Measurements from ENCODE around the gene SEPSECS. TPM values are rescaled to one million over a fixed set of nuclear protein-coding genes. Genes with fewer than 3 reads are reported as not detected.

The SEPSECS gene
- polyA plus RNA-seq, 1 donor (not counting 4 experiments of a cell fraction or from before 2014, with no cell fraction given): 6.6 TPM

- Histone ChIP-seq H2AFZ (ENCODE audit: control insufficient read depth, low read length) (no peak overlapping the region), H3K9ac (ENCODE audit: control insufficient read depth, extremely low read depth, insufficient read depth, low read length) (no peak overlapping the region), H3K4me3 (ENCODE audit: control insufficient read depth in 2 of 3, extremely low read depth in 1 of 3, insufficient read depth in 2 of 3, low read depth in 1 of 3, low read length in 3 of 3) (no peak overlapping the region), H3K4me2 (ENCODE audit: control insufficient read depth, extremely low read depth, insufficient read depth, low read depth, low read length) (no peak overlapping the region), H3K27me3 (ENCODE audit: control insufficient read depth, extremely low read depth, insufficient read depth, low read length) (no peaks in the 10 kb centered on the region), H3K27ac (ENCODE audit: control insufficient read depth, insufficient read depth, low read length) (no peak overlapping the region), H3K9me3 (ENCODE audit: control insufficient read depth, low read depth, low read length) (no peaks in the 10 kb centered on the region), H3K4me1 (ENCODE audit: control insufficient read depth, extremely low read depth, insufficient read depth, low read length) (peaks cover under 1% of the 10 kb centered on the region), H3K9me1 (ENCODE audit: control insufficient read depth, extremely low read depth, insufficient read depth, low read length) (no peaks in the 10 kb centered on the region), H4K20me1 (ENCODE audit: control insufficient read depth, extremely low read depth, insufficient read depth, low read length) (no peaks in the 10 kb centered on the region), H3K36me3 (ENCODE audit: control insufficient read depth in 2 of 2, extremely low read depth in 1 of 2, insufficient read depth in 2 of 2, low read length in 2 of 2) (no peaks in the 10 kb centered on the region), H3K79me2 (ENCODE audit: control insufficient read depth, insufficient read depth, low read length) (no peaks in the 10 kb centered on the region)
- no peak for TF ChIP-seq CTCF (optimal IDR thresholded peaks at IDR 0.05 in 1 of 3, IDR thresholded peaks at IDR 0.05 in 1 of 3, conservative IDR thresholded peaks at IDR 0.05 in 1 of 3; ENCODE audit: extremely low read depth in 1 of 3, insufficient read depth in 2 of 3, low read length in 3 of 3)
- TF ChIP-seq EZH2 (IDR thresholded peaks at IDR 0.05; ENCODE audit: low read length): no peak
- dilution Hi-C loops (cut with MboI; ENCODE audit: extremely low pct_ligation_motif_present, low sequenced_read_pairs): no loop called here
- no peak for DNase-seq (ENCODE audit: low read depth, low spot score)
- FAIRE-seq: no peak
Observed at GRCh38 chr4:25104591-25104990, 55.7 kb downstream of the SEPSECS start.

DNA sequence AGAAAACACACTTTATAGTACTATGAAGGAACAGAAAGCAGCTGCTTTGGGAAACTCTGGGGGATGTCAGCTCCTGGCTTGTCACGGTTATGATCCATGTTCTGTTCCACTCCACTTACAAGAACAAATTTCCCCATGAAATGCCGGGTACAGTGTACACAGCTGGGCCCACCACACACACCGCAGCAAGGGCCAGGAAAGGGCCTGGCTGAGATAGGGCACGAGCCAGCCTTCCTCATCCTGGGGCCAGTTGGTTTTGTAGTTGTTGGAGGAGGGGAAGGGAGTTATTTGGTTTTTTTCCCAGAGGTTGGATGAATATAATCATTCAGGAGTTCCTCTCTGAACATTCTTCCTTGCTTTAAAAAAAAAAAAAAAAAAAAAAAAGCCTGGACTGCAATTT, 56.8 kb downstream of the SEPSECS start:
- peaks cover 3% of the 10 kb centered on the region for H3K4me1 ChIP-seq (ENCODE audit: control insufficient read depth, extremely low read depth, insufficient read depth, low read length)
- no peak for FAIRE-seq
- TF ChIP-seq EZH2 (IDR thresholded peaks at IDR 0.05; ENCODE audit: low read length): no peak
- TF ChIP-seq CTCF (optimal IDR thresholded peaks at IDR 0.05 in 1 of 3, IDR thresholded peaks at IDR 0.05 in 1 of 3, conservative IDR thresholded peaks at IDR 0.05 in 1 of 3; ENCODE audit: extremely low read depth in 1 of 3, insufficient read depth in 2 of 3, low read length in 3 of 3): no peak

More for the DNA sequence above, 56.8 kb downstream of the SEPSECS start:
- Histone ChIP-seq H3K27me3 (ENCODE audit: control insufficient read depth, extremely low read depth, insufficient read depth, low read length) (no peaks in the 10 kb centered on the region), H3K4me2 (ENCODE audit: control insufficient read depth, extremely low read depth, insufficient read depth, low read depth, low read length) (no peak overlapping the region), H3K27ac (ENCODE audit: control insufficient read depth, insufficient read depth, low read length) (no peak overlapping the region), H3K79me2 (ENCODE audit: control insufficient read depth, insufficient read depth, low read length) (no peaks in the 10 kb centered on the region), H4K20me1 (ENCODE audit: control insufficient read depth, extremely low read depth, insufficient read depth, low read length) (no peaks in the 10 kb centered on the region), H3K4me3 (ENCODE audit: control insufficient read depth in 2 of 3, extremely low read depth in 1 of 3, insufficient read depth in 2 of 3, low read depth in 1 of 3, low read length in 3 of 3) (no peak overlapping the region), H3K9ac (ENCODE audit: control insufficient read depth, extremely low read depth, insufficient read depth, low read length) (no peak overlapping the region), H3K9me1 (ENCODE audit: control insufficient read depth, extremely low read depth, insufficient read depth, low read length) (no peaks in the 10 kb centered on the region), H3K9me3 (ENCODE audit: control insufficient read depth, low read depth, low read length) (no peaks in the 10 kb centered on the region), H3K36me3 (ENCODE audit: control insufficient read depth in 2 of 2, extremely low read depth in 1 of 2, insufficient read depth in 2 of 2, low read length in 2 of 2) (no peaks in the 10 kb centered on the region), H2AFZ (ENCODE audit: control insufficient read depth, low read length) (no peak overlapping the region)
- DNase-seq (ENCODE audit: low read depth, low spot score): no peak
- dilution Hi-C loops (cut with MboI; ENCODE audit: extremely low pct_ligation_motif_present, low sequenced_read_pairs): no loop called here

Data from keratinocyte (primary cell).